Stomach (tissue), 4 donors: ENCODE measurements around the gene GRIK5.

Source experiments
- EP300 ChIP-seq: sonication (generic); formaldehyde crosslinking; IDR thresholded peaks from one replicate; pipeline ENCODE4 v1.6.1; 2017; ENCODE audit warnings: antibody characterized with exemption
- POLR2A ChIP-seq, 4 donors: fragments of 450-650 bp; IDR thresholded peaks; one replicate each; pipeline ENCODE4 v1.6.1; 2016; ENCODE audit warnings: antibody characterized with exemption in 4 of 4, control low read depth in 2 of 4, mild to moderate bottlenecking in 1 of 4, moderate library complexity in 1 of 4
- POLR2AphosphoS5 ChIP-seq, 3 donors: sonication (generic); formaldehyde crosslinking; IDR thresholded peaks; one replicate each; pipeline ENCODE4 v1.6.1; 2016; ENCODE audit warnings: antibody characterized with exemption in 3 of 3
- TF ChIP-seq, protein P1 (sequence below), 7 experiments: fragments of 450-650 bp in 4 of 7; fragments of 200-600 bp in 3 of 7; sonication (generic) in 3 of 7; IDR thresholded peaks; one replicate each; pipeline ENCODE4 v1.5.1; 2016 to 2019; ENCODE audit warnings: antibody characterized with exemption in 7 of 7, control low read depth in 2 of 7, mild to moderate bottlenecking in 1 of 7

- TF ChIP-seq, protein P1, sequence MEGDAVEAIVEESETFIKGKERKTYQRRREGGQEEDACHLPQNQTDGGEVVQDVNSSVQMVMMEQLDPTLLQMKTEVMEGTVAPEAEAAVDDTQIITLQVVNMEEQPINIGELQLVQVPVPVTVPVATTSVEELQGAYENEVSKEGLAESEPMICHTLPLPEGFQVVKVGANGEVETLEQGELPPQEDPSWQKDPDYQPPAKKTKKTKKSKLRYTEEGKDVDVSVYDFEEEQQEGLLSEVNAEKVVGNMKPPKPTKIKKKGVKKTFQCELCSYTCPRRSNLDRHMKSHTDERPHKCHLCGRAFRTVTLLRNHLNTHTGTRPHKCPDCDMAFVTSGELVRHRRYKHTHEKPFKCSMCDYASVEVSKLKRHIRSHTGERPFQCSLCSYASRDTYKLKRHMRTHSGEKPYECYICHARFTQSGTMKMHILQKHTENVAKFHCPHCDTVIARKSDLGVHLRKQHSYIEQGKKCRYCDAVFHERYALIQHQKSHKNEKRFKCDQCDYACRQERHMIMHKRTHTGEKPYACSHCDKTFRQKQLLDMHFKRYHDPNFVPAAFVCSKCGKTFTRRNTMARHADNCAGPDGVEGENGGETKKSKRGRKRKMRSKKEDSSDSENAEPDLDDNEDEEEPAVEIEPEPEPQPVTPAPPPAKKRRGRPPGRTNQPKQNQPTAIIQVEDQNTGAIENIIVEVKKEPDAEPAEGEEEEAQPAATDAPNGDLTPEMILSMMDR (IDR thresholded peaks at IDR 0.05): no peak
- TF ChIP-seq POLR2A (IDR thresholded peaks at IDR 0.05): no peak
- no peak for TF ChIP-seq EP300
- TF ChIP-seq POLR2AphosphoS5 (IDR thresholded peaks at IDR 0.05): no peak
Measured at GRCh38 chr19:42066075-42066754, 3.8 kb downstream of the GRIK5 start.
